ENCODE results near the gene CTU2. TPM values are rescaled to one million over a fixed set of nuclear protein-coding genes. Genes with fewer than 3 reads are reported as not detected.

CTU2 gene
- total and polyA plus RNA-seq, 9 of the 15 experiments (the other 6 are each of a cell fraction or from before 2014, with no cell fraction given), result 1.3 to 105 (median 23.2) TPM

GRCh38 chr16:88662843-88663606, 43.3 kb upstream of the CTU2 start, which contains the start of gene MVD (continued):
- TF ChIP-seq PRDM10 (IDR thresholded peaks at IDR 0.05; ENCODE audit: partially characterized antibody), result peak; percentile 50
- TF ChIP-seq KLF13 (tag; IDR thresholded peaks at IDR 0.05; ENCODE audit: borderline replicate concordance, low read depth), result no peak
- no peak for TF ChIP-seq SMAD2 (IDR thresholded peaks at IDR 0.05; ENCODE audit: low read depth, low read length)
- TF ChIP-seq ZNF431 (CRISPR knock-in tag; IDR thresholded peaks at IDR 0.05), result no peak
- 0 out of 2 replicates have a peak, but pooled peaks have one; percentile 17 for TF ChIP-seq PRMT5 (CRISPR knock-in tag; IDR thresholded peaks at IDR 0.05)
- no peak for TF ChIP-seq FOXO4 (CRISPR knock-in tag; IDR thresholded peaks at IDR 0.05)
- TF ChIP-seq ZBTB26 (CRISPR knock-in tag; IDR thresholded peaks at IDR 0.05), result 0 out of 2 replicates have a peak, but pooled peaks have one; percentile 47
- peak; percentile 86 for TF ChIP-seq CTBP1 (IDR thresholded peaks at IDR 0.05; ENCODE audit: borderline replicate concordance)
- TF ChIP-seq ZC3H4 (CRISPR knock-in tag; IDR thresholded peaks at IDR 0.05; ENCODE audit: borderline replicate concordance), result no peak; the same call in 1 of the 2 replicates
- TF ChIP-seq NRF1 (conservative IDR thresholded peaks at IDR 0.05 in 1 of 2, IDR thresholded peaks at IDR 0.05 in 1 of 2), result peak; percentile 98
- TF ChIP-seq HNRNPL (IDR thresholded peaks at IDR 0.05; ENCODE audit: low read depth, low read length), result peak; percentile 68
- peak; percentile 35; the same call in 1 of the 2 replicates for TF ChIP-seq DMBX1 (CRISPR knock-in tag; IDR thresholded peaks at IDR 0.05; ENCODE audit: borderline replicate concordance)
- TF ChIP-seq ATF6 (CRISPR knock-in tag; IDR thresholded peaks at IDR 0.05), result peak; percentile 56; the same call in 1 of the 2 replicates
- TF ChIP-seq ZBTB33 (CRISPR knock-in tag; IDR thresholded peaks at IDR 0.05), result no peak
- peak; percentile 66; the same call in 1 of the 2 replicates for TF ChIP-seq ZNF282 (CRISPR knock-in tag; IDR thresholded peaks at IDR 0.05)
